WTC11 (cell line): ENCODE measurements around the gene GARIN3. TPM values are rescaled to one million over a fixed set of nuclear protein-coding genes. Genes with fewer than 3 reads are reported as not detected.
A peak's percentile ranks its signal among the peaks of the same experiment; 100 is the strongest.

Source experiments
- ATAC-seq: fragments of 200-7000 bp; cut with Tn5 transposase; 2 replicates; pipeline ENCODE4 v1.10.0; 2021; ENCODE audit warnings: mild to moderate bottlenecking, moderate library complexity
- CTCF ChIA-PET: fragments of 300-600 bp; sonication (Branson Sonifier 250); formaldehyde crosslinking; loops from one replicate; lab custom pipeline; 2021; ENCODE audit warnings: antibody characterized with exemption; lab: Charles Lee
- POLR2A ChIA-PET: fragments of 350-600 bp; sonication (Branson Sonifier 250); formaldehyde crosslinking; loops from one replicate; lab custom pipeline; 2021; ENCODE audit warnings: antibody characterized with exemption; lab: Charles Lee
- DNase-seq: peaks from one replicate; pipeline ENCODE4 v3.0.0; 2021; ENCODE audit warnings: low spot score
- H3K27ac Mint-ChIP-seq: 2 replicates; pipeline ENCODE4 v1.8.0; 2021; ENCODE audit warnings: mixed read lengths
- H3K27me3 Mint-ChIP-seq: 2 replicates; pipeline ENCODE4 v1.8.0; 2021; ENCODE audit warnings: low read depth, mild to moderate bottlenecking, moderate library complexity, mixed read lengths
- H3K36me3 Mint-ChIP-seq: 2 replicates; pipeline ENCODE4 v1.8.0; 2021; ENCODE audit warnings: mixed read lengths
- H3K4me1 Mint-ChIP-seq: 2 replicates; pipeline ENCODE4 v1.8.0; 2022; ENCODE audit warnings: mixed read lengths
- H3K4me3 Mint-ChIP-seq: 2 replicates; pipeline ENCODE4 v1.8.0; 2021; ENCODE audit warnings: mild to moderate bottlenecking, moderate library complexity, mixed read lengths
- H3K9me3 Mint-ChIP-seq: 2 replicates; pipeline ENCODE4 v1.8.0; 2021; ENCODE audit warnings: mixed read lengths
- E2F1 ChIP-seq: sonication (generic); formaldehyde crosslinking; IDR thresholded peaks from 2 replicates; pipeline ENCODE4 v1.8.0; 2022; ENCODE audit warnings: mild to moderate bottlenecking, missing genetic modification reagents
- HMGA2 ChIP-seq: fragments of 250-450 bp; sonication (Bioruptor Pico); IDR thresholded peaks from 2 replicates; pipeline ENCODE4 v1.4.0; 2021; ENCODE audit warnings: mild to moderate bottlenecking, moderate library complexity
- IRF2 ChIP-seq: sonication (generic); formaldehyde crosslinking; IDR thresholded peaks from 2 replicates; pipeline ENCODE4 v1.8.0; 2022; ENCODE audit warnings: low read depth, missing genetic modification reagents, borderline replicate concordance
- KAT7 ChIP-seq: sonication (generic); formaldehyde crosslinking; IDR thresholded peaks from 2 replicates; pipeline ENCODE4 v1.8.1; 2023; ENCODE audit warnings: missing genetic modification reagents, mild to moderate bottlenecking, borderline replicate concordance
- MXD4 ChIP-seq: fragments of 250-450 bp; sonication (Bioruptor Pico); IDR thresholded peaks from 2 replicates; pipeline ENCODE4 v1.8.0; 2021; ENCODE audit warnings: mild to moderate bottlenecking, moderate library complexity, borderline replicate concordance
- NFE2L1 ChIP-seq: sonication (generic); formaldehyde crosslinking; IDR thresholded peaks from 2 replicates; pipeline ENCODE4 v1.8.1; 2023; ENCODE audit warnings: missing genetic modification reagents
- NR3C1 ChIP-seq: sonication (generic); formaldehyde crosslinking; conservative IDR thresholded peaks from 2 replicates; pipeline ENCODE4 v1.8.1; 2023; ENCODE audit warnings: low read depth, mild to moderate bottlenecking, missing genetic modification reagents
- STAT6 ChIP-seq: sonication (generic); formaldehyde crosslinking; conservative IDR thresholded peaks from 2 replicates; pipeline ENCODE4 v1.8.1; 2023; ENCODE audit warnings: mild to moderate bottlenecking, low read depth, missing genetic modification reagents, moderate library complexity
- TEAD4 ChIP-seq: sonication (generic); formaldehyde crosslinking; IDR thresholded peaks from 2 replicates; pipeline ENCODE4 v1.8.0; 2022; ENCODE audit warnings: mild to moderate bottlenecking, missing genetic modification reagents
- ZBTB43 ChIP-seq: sonication (generic); formaldehyde crosslinking; IDR thresholded peaks from 2 replicates; pipeline ENCODE4 v1.8.1; 2023; ENCODE audit warnings: mild to moderate bottlenecking, missing genetic modification reagents
- ZNF396 ChIP-seq: fragments of 250-450 bp; sonication (Bioruptor Pico); IDR thresholded peaks from 2 replicates; pipeline ENCODE4 v1.8.0; 2021; ENCODE audit warnings: mild to moderate bottlenecking, moderate library complexity, borderline replicate concordance
- ZNF671 ChIP-seq: fragments of 250-450 bp; sonication (Bioruptor Pico); IDR thresholded peaks from 2 replicates; pipeline ENCODE4 v1.8.0; 2021; ENCODE audit warnings: mild to moderate bottlenecking
- total RNA-seq: library from RNA; stranded (reverse); gene quantifications from 3 replicates; pipeline ENCODE4 v1.2.3, GENCODE V29; 2021
- TF ChIP-seq, protein P1 (sequence below): sonication (generic); formaldehyde crosslinking; IDR thresholded peaks from 2 replicates; pipeline ENCODE4 v1.8.1; 2023; ENCODE audit warnings: mild to moderate bottlenecking, missing genetic modification reagents, moderate library complexity
- TF ChIP-seq, protein P2 (sequence below): fragments of 250-450 bp; sonication (Bioruptor Pico); IDR thresholded peaks from 2 replicates; pipeline ENCODE4 v1.9.0; 2021; ENCODE audit warnings: mild to moderate bottlenecking
- TF ChIP-seq, protein P3 (sequence below): fragments of 200-600 bp; IDR thresholded peaks from 2 replicates; pipeline ENCODE4 v1.8.0; 2022; ENCODE audit warnings: antibody characterized with exemption
- TF ChIP-seq, protein P4 (sequence below): sonication (generic); formaldehyde crosslinking; IDR thresholded peaks from 2 replicates; pipeline ENCODE4 v1.8.0; 2023; ENCODE audit warnings: missing genetic modification reagents, mild to moderate bottlenecking, borderline replicate concordance

Gene GARIN3
- total RNA-seq, 1 experiment from 2014 or later: not detected

- TF ChIP-seq, protein P1, sequence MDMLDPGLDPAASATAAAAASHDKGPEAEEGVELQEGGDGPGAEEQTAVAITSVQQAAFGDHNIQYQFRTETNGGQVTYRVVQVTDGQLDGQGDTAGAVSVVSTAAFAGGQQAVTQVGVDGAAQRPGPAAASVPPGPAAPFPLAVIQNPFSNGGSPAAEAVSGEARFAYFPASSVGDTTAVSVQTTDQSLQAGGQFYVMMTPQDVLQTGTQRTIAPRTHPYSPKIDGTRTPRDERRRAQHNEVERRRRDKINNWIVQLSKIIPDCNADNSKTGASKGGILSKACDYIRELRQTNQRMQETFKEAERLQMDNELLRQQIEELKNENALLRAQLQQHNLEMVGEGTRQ (CRISPR knock-in tag): no peak
- TF ChIP-seq HMGA2 (CRISPR knock-in tag): no peak
- no peak for TF ChIP-seq NR3C1 (CRISPR knock-in tag)
- TF ChIP-seq, protein P2, sequence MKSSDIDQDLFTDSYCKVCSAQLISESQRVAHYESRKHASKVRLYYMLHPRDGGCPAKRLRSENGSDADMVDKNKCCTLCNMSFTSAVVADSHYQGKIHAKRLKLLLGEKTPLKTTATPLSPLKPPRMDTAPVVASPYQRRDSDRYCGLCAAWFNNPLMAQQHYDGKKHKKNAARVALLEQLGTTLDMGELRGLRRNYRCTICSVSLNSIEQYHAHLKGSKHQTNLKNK: no peak
- no peak for TF ChIP-seq TEAD4 (CRISPR knock-in tag)
- no peak for TF ChIP-seq ZNF671 (CRISPR knock-in tag)
Measured at GRCh38 chr5:157150995-157151394, 15.1 kb downstream of the GARIN3 start (continued).

DNA sequence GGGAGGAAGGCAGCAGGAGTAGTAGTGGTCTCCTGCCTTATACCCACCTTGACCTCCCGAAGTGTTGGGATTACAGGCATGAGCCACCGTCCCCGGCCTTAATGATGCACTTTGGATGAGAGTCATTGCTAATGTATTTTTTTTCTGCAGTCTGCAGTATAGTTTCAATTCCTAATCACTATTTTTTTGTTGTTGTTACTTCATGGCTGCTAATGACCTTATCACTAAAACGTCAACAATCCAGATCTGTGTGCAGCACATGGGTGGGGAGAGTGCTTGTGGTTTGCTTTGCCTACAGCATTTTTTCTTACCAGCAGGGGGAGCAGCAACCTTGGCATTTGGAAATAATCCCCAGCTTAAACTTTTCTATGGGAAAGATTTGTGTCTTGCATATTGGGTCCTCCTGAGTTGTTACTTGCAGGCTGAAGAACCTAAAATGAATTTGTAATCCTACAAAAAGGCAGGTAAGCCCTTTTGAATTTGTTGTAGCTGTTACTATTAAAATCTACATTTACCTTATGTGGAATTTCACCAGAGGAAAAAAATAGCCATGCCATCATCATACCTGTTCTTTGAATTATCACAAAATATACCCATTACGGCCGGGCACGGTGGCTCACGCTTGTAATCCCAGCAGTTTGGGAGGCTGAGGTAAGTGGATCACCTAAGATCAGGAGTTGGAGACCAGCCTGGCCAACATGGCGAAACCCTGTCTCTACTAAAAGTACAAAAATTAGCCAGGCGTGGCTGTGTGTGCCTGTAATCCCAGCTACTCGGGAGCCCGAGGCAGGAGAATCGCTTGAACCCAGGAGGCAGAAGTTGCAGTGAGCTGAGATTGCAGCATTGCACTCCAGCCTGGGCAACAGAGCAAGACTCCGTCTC lies 17.1 kb downstream of the GARIN3 start:
- Mint-ChIP-seq H3K9me3 (no peaks in the 10 kb centered on the region), H3K4me1 (0 out of 2 replicates have a peak, but pooled peaks cover 3% of the 10 kb centered on the region), H3K4me3 (no peak overlapping the region), H3K36me3 (no peaks in the 10 kb centered on the region), H3K27me3 (no peaks in the 10 kb centered on the region), H3K27ac (no peak overlapping the region)
- TF ChIP-seq, protein P3, sequence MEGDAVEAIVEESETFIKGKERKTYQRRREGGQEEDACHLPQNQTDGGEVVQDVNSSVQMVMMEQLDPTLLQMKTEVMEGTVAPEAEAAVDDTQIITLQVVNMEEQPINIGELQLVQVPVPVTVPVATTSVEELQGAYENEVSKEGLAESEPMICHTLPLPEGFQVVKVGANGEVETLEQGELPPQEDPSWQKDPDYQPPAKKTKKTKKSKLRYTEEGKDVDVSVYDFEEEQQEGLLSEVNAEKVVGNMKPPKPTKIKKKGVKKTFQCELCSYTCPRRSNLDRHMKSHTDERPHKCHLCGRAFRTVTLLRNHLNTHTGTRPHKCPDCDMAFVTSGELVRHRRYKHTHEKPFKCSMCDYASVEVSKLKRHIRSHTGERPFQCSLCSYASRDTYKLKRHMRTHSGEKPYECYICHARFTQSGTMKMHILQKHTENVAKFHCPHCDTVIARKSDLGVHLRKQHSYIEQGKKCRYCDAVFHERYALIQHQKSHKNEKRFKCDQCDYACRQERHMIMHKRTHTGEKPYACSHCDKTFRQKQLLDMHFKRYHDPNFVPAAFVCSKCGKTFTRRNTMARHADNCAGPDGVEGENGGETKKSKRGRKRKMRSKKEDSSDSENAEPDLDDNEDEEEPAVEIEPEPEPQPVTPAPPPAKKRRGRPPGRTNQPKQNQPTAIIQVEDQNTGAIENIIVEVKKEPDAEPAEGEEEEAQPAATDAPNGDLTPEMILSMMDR: peak; percentile 77; the same call in 1 of the 2 replicates
- no peak for TF ChIP-seq IRF2
- DNase-seq (peak; percentile 67), ATAC-seq (peak; percentile 86)
- CTCF ChIA-PET: interaction anchor here (0.6 to 1.7 kb wide), 19 partner anchors 13 to 352 kb away, joined by 3 to 9 read pairs (median 4); no protein-coding TSS in a partner anchor
- POLR2A ChIA-PET: interaction anchor here (0.6 kb wide), 2 partner anchors 128 to 226 kb away, joined by 3 to 4 read pairs; no protein-coding TSS in a partner anchor

- Mint-ChIP-seq H3K4me3 (peak overlapping the region; percentile 92), H3K4me1 (peaks cover 5% of the 10 kb centered on the region; the same call in 1 of the 2 replicates), H3K9me3 (no peaks in the 10 kb centered on the region), H3K27ac (peak overlapping the region; percentile 96), H3K36me3 (peaks cover 20% of the 10 kb centered on the region), H3K27me3 (no peaks in the 10 kb centered on the region; the same call in 1 of the 2 replicates)
- ChIA-PET CTCF (interaction anchor here (0.6 to 2.2 kb wide), 7 partner anchors 11 to 601 kb away, joined by 3 to 13 read pairs (median 3); partner anchors contain the start of gene LSM11), POLR2A (interaction anchor here (0.6 to 2.2 kb wide), 5 partner anchors 11 to 474 kb away, joined by 3 to 12 read pairs (median 3); no protein-coding TSS in a partner anchor)
- DNase-seq (no peak), ATAC-seq (peak; percentile 24)
- no peak for TF ChIP-seq MXD4 (CRISPR knock-in tag)
- TF ChIP-seq STAT6 (CRISPR knock-in tag): no peak
- TF ChIP-seq, protein P4, sequence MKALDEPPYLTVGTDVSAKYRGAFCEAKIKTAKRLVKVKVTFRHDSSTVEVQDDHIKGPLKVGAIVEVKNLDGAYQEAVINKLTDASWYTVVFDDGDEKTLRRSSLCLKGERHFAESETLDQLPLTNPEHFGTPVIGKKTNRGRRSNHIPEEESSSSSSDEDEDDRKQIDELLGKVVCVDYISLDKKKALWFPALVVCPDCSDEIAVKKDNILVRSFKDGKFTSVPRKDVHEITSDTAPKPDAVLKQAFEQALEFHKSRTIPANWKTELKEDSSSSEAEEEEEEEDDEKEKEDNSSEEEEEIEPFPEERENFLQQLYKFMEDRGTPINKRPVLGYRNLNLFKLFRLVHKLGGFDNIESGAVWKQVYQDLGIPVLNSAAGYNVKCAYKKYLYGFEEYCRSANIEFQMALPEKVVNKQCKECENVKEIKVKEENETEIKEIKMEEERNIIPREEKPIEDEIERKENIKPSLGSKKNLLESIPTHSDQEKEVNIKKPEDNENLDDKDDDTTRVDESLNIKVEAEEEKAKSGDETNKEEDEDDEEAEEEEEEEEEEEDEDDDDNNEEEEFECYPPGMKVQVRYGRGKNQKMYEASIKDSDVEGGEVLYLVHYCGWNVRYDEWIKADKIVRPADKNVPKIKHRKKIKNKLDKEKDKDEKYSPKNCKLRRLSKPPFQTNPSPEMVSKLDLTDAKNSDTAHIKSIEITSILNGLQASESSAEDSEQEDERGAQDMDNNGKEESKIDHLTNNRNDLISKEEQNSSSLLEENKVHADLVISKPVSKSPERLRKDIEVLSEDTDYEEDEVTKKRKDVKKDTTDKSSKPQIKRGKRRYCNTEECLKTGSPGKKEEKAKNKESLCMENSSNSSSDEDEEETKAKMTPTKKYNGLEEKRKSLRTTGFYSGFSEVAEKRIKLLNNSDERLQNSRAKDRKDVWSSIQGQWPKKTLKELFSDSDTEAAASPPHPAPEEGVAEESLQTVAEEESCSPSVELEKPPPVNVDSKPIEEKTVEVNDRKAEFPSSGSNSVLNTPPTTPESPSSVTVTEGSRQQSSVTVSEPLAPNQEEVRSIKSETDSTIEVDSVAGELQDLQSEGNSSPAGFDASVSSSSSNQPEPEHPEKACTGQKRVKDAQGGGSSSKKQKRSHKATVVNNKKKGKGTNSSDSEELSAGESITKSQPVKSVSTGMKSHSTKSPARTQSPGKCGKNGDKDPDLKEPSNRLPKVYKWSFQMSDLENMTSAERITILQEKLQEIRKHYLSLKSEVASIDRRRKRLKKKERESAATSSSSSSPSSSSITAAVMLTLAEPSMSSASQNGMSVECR (CRISPR knock-in tag): no peak
- no peak for TF ChIP-seq KAT7 (CRISPR knock-in tag)
- TF ChIP-seq ZBTB43 (CRISPR knock-in tag): no peak
- no peak for TF ChIP-seq NFE2L1 (CRISPR knock-in tag)
- TF ChIP-seq ZNF396: no peak
- TF ChIP-seq E2F1: no peak
Measured at GRCh38 chr5:157143127-157143971, 22.7 kb downstream of the GARIN3 start.
